ENCODE measurements around the gene LHFPL6. TPM values are rescaled to one million over a fixed set of nuclear protein-coding genes. Genes with fewer than 3 reads are reported as not detected.

The LHFPL6 gene
- polyA plus RNA-seq, 12 donors: 52.9 to 88.6 (median 62.4) TPM; not detected in 1

- DNase-seq: no peak
Observed at GRCh38 chr13:39597838-39598237, 5.2 kb downstream of the LHFPL6 start.

- no peak for DNase-seq
Observed at GRCh38 chr13:39596685-39597084, 6.3 kb downstream of the LHFPL6 start.

GRCh38 chr13:39596176-39596575 lies 6.8 kb downstream of the LHFPL6 start:
- no peak for DNase-seq

GRCh38 chr13:39590466-39591036 lies 12.4 kb downstream of the LHFPL6 start:
- DNase-seq: no peak

- no peak for DNase-seq
Observed at GRCh38 chr13:39588384-39588783, 14.6 kb downstream of the LHFPL6 start.

- no peak for DNase-seq
Observed at GRCh38 chr13:39587939-39588338, 15.1 kb downstream of the LHFPL6 start.

- DNase-seq: no peak
Observed at GRCh38 chr13:39586958-39587605, 15.9 kb downstream of the LHFPL6 start.

GRCh38 chr13:39586151-39586550 lies 16.8 kb downstream of the LHFPL6 start:
- no peak for DNase-seq

- DNase-seq: no peak
Observed at GRCh38 chr13:39585219-39585618, 17.8 kb downstream of the LHFPL6 start.

GRCh38 chr13:39580881-39581575 lies 22.0 kb downstream of the LHFPL6 start:
- DNase-seq: no peak

GRCh38 chr13:39578821-39579291 lies 24.1 kb downstream of the LHFPL6 start:
- no peak for DNase-seq

GRCh38 chr13:39577838-39578491 lies 25.0 kb downstream of the LHFPL6 start:
- DNase-seq: no peak

GRCh38 chr13:39577203-39577602 lies 25.8 kb downstream of the LHFPL6 start:
- no peak for DNase-seq

GRCh38 chr13:39575641-39576238 lies 27.3 kb downstream of the LHFPL6 start:
- DNase-seq: no peak

GRCh38 chr13:39571502-39572092 lies 31.4 kb downstream of the LHFPL6 start:
- DNase-seq: no peak

- DNase-seq: no peak
Observed at GRCh38 chr13:39567569-39567968, 35.4 kb downstream of the LHFPL6 start.

- DNase-seq: no peak
Observed at GRCh38 chr13:39566216-39566869, 36.6 kb downstream of the LHFPL6 start.

- no peak for DNase-seq
Observed at GRCh38 chr13:39565036-39565949, 37.7 kb downstream of the LHFPL6 start.

- DNase-seq: no peak
Observed at GRCh38 chr13:39563470-39563735, 39.6 kb downstream of the LHFPL6 start.

- DNase-seq: no peak
Observed at GRCh38 chr13:39561971-39562370, 41.0 kb downstream of the LHFPL6 start.
